ENCODE data around the gene NOX4.
"Not testable (repeated sequence)": the region's sequence is repeated elsewhere in the genome, so short reads cannot be mapped to it uniquely, and the experiment has no call there.

The NOX4 gene

GRCh38 chr11:89379976-89380771 is 111.0 kb downstream of the NOX4 start:
- DNase-seq (ENCODE audit: low read depth in 2 of 2) = not testable (repeated sequence)

GRCh38 chr11:89378986-89379385 is 112.2 kb downstream of the NOX4 start:
- DNase-seq (ENCODE audit: low read depth in 2 of 2) = not testable (repeated sequence)

GRCh38 chr11:89369356-89369755 is 121.8 kb downstream of the NOX4 start:
- DNase-seq (ENCODE audit: low read depth in 2 of 2) = not testable (repeated sequence)

- DNase-seq (ENCODE audit: low read depth in 2 of 2) = not testable (repeated sequence)
These were observed 126.3 kb downstream of the NOX4 start for GRCh38 chr11:89364856-89365255.

- DNase-seq (ENCODE audit: low read depth in 2 of 2) = no peak
These were observed 129.4 kb downstream of the NOX4 start for GRCh38 chr11:89361734-89362133.

- DNase-seq (ENCODE audit: low read depth in 2 of 2) = not testable (repeated sequence)
These were observed 132.0 kb downstream of the NOX4 start for GRCh38 chr11:89359208-89359607.

- no peak for DNase-seq (ENCODE audit: low read depth in 2 of 2)
These were observed 132.4 kb downstream of the NOX4 start for GRCh38 chr11:89358761-89359160.

- no peak for DNase-seq (ENCODE audit: low read depth in 2 of 2)
These were observed 135.5 kb downstream of the NOX4 start for GRCh38 chr11:89355646-89356045.

GRCh38 chr11:89354513-89354912 is 136.7 kb downstream of the NOX4 start:
- DNase-seq (ENCODE audit: low read depth in 2 of 2) = not testable (repeated sequence)

- no peak for DNase-seq (ENCODE audit: low read depth in 2 of 2)
These were observed 144.1 kb downstream of the NOX4 start for GRCh38 chr11:89347071-89347470.

GRCh38 chr11:89346601-89347000 is 144.6 kb downstream of the NOX4 start:
- no peak for DNase-seq (ENCODE audit: low read depth in 2 of 2)

- DNase-seq (ENCODE audit: low read depth in 2 of 2) = not testable (repeated sequence)
These were observed 148.1 kb downstream of the NOX4 start for GRCh38 chr11:89342880-89343572.

GRCh38 chr11:89340450-89340849 is 150.7 kb downstream of the NOX4 start:
- DNase-seq (ENCODE audit: low read depth in 2 of 2) = not testable (repeated sequence)

GRCh38 chr11:89338073-89338472 is 153.1 kb downstream of the NOX4 start:
- not testable (repeated sequence) for DNase-seq (ENCODE audit: low read depth in 2 of 2)

GRCh38 chr11:89337100-89337650 is 154.0 kb downstream of the NOX4 start:
- DNase-seq (ENCODE audit: low read depth in 2 of 2) = not testable (repeated sequence)

- not testable (repeated sequence) for DNase-seq (ENCODE audit: low read depth in 2 of 2)
These were observed 157.5 kb downstream of the NOX4 start for GRCh38 chr11:89333704-89334103.

GRCh38 chr11:89331940-89332339 is 159.2 kb downstream of the NOX4 start:
- not testable (repeated sequence) for DNase-seq (ENCODE audit: low read depth in 2 of 2)

GRCh38 chr11:89327885-89328284 is 163.3 kb downstream of the NOX4 start:
- DNase-seq (ENCODE audit: low read depth in 2 of 2) = no peak

- no peak for DNase-seq (ENCODE audit: low read depth in 2 of 2)
These were observed 169.8 kb downstream of the NOX4 start for GRCh38 chr11:89321401-89321800.

GRCh38 chr11:89310607-89311006 is 180.6 kb downstream of the NOX4 start:
- not testable (repeated sequence) for DNase-seq (ENCODE audit: low read depth in 2 of 2)

GRCh38 chr11:89309321-89309985 is 181.7 kb downstream of the NOX4 start:
- DNase-seq (ENCODE audit: low read depth in 2 of 2) = not testable (repeated sequence)

- not testable (repeated sequence) for DNase-seq (ENCODE audit: low read depth in 2 of 2)
These were observed 182.9 kb downstream of the NOX4 start for GRCh38 chr11:89308272-89308671.
